ENCODE results near the gene PTPRM. TPM values are rescaled to one million over a fixed set of nuclear protein-coding genes. Genes with fewer than 3 reads are reported as not detected.

PTPRM gene
- total and polyA plus RNA-seq, 2 of the 4 experiments (the other 2 are of a cell fraction): 28.3 to 51.2 TPM

DNA sequence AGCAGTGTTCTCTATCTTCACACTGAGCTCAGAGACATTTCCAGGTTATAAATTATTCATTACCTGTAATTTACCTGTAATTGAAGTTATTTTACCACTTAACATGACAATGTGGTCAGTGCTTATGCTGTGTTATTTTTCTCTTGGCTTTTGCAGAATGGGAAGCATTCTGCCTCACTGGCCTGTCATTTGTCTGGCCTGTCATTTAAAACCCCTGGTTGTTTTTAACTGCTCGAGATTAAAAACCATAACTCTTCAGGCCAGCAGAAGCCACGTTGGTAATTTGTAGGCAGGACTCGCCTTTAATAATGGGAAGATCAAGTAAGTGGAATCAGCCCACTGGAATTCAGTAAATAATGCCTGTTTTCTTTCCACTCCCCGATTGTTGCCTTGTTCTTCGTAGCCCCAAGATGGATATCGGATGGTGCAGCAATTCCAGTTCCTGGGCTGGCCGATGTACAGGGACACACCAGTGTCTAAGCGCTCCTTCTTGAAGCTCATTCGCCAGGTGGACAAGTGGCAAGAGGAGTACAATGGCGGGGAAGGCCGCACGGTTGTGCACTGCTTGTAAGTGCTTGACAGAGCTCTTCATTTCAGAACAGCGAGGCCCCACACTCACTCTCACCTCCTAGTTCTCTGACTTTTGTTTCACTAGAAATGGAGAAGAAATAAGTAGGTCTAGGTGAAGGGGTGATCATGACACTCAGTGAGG is 819.7 kb downstream of the PTPRM start:
- H4K5ac ChIP-seq (ENCODE audit: low read depth, low read length): no peak overlapping the region
- no peak overlapping the region for H3K14ac ChIP-seq (replicated peaks; ENCODE audit: low read depth, low read length)
- 80% methylated on average over 1 of the region's 13 CpGs; no CpG with 5 or more reads in 1 of the 2 experiments for WGBS, 2 experiments (ENCODE audit: extremely low coverage in 2 of 2, insufficient read length in 1 of 2)
- no peak overlapping the region for H3K27ac ChIP-seq (ENCODE audit: insufficient read depth, low read length)
- in situ Hi-C loops (cut with MboI; ENCODE audit: low sequenced_read_pairs) (loop anchor here (25.0 kb wide), 1 partner anchor 600 kb away; no protein-coding TSS in a partner anchor), intact Hi-C loops (cut with micrococcal nuclease) (loop anchor here (5.0 kb wide), 1 partner anchor 600 kb away; no protein-coding TSS in a partner anchor), dilution Hi-C loops (cut with HindIII; ENCODE audit: low sequenced_read_pairs, unreplicated experiment) (no loop called here)
- H2AK9ac ChIP-seq (replicated peaks; ENCODE audit: low read depth, low read length, poor library complexity): no peak overlapping the region
- H2BK5ac ChIP-seq (ENCODE audit: low read depth, low read length, poor library complexity, severe bottlenecking): no peak overlapping the region
- H3K79me1 ChIP-seq (ENCODE audit: low read depth in 1 of 2, low read length in 2 of 2): no peaks in the 10 kb centered on the region
- H3K9me1 ChIP-seq (ENCODE audit: insufficient read depth, low read length): no peaks in the 10 kb centered on the region
- H4K91ac ChIP-seq (ENCODE audit: insufficient read depth, low read depth, low read length): no peak overlapping the region
- no peak overlapping the region for H2AFZ ChIP-seq (replicated peaks; ENCODE audit: low read length, poor library complexity)
- no peak overlapping the region for H2BK120ac ChIP-seq (ENCODE audit: low read depth, low read length)
- no TSS peak for BruUV-seq (replicated peaks)
- DNase-seq: no peak
- no peak overlapping the region for H2BK15ac ChIP-seq (ENCODE audit: low read depth, low read length)
- no peak overlapping the region for H3K56ac ChIP-seq (ENCODE audit: extremely low read depth, insufficient read depth, low read length)
- H3K36me3 ChIP-seq (ENCODE audit: control insufficient read depth, insufficient read depth, low read length): peaks cover 28% of the 10 kb centered on the region
- no peak overlapping the region for H3K9ac ChIP-seq (ENCODE audit: low read depth, low read length)
- H3K4me2 ChIP-seq (ENCODE audit: low read depth, low read length): no peak overlapping the region
- no peak overlapping the region for H3K4me3 ChIP-seq (ENCODE audit: insufficient read depth, low read depth, low read length)
- H3K9me3 ChIP-seq (ENCODE audit: control insufficient read depth, insufficient read depth, low read length): no peaks in the 10 kb centered on the region
- H3K4ac ChIP-seq (ENCODE audit: low read depth, low read length): no peak overlapping the region
- H3K18ac ChIP-seq (ENCODE audit: low read depth, low read length): no peak overlapping the region
- CTCF ChIA-PET: interaction anchor here (1.0 kb wide), 1 partner anchor 9 kb away, joined by 3 read pairs; no protein-coding TSS in a partner anchor
- H2AK5ac ChIP-seq (ENCODE audit: low read depth, low read length): no peak overlapping the region
- H4K20me1 ChIP-seq (ENCODE audit: insufficient read depth, low read length): peaks cover 3% of the 10 kb centered on the region; the same call in 1 of the 2 replicates
- ATAC-seq (ENCODE audit: low read depth): no peak
- H3K23ac ChIP-seq (ENCODE audit: low read depth, low read length): no peak overlapping the region
- H4K8ac ChIP-seq (ENCODE audit: low read depth in 2 of 2, low read length in 2 of 2): no peak overlapping the region
- TF ChIP-seq POLR2A (IDR thresholded peaks at IDR 0.05; ENCODE audit: low read depth, low read length) (no peak), RCOR1 (IDR thresholded peaks at IDR 0.05; ENCODE audit: insufficient replicate concordance, low read length) (no peak), MXI1 (IDR thresholded peaks at IDR 0.05; ENCODE audit: borderline replicate concordance, low read depth, low read length) (no peak), MAFK (IDR thresholded peaks at IDR 0.05; ENCODE audit: low read depth, low read length) (no peak), NFE2L2 (IDR thresholded peaks at IDR 0.05; ENCODE audit: low read depth, low read length) (no peak), RFX5 (IDR thresholded peaks at IDR 0.05; ENCODE audit: low read depth, low read length) (no peak), CHD1 (IDR thresholded peaks at IDR 0.05; ENCODE audit: low read depth, low read length) (no peak), CEBPB (IDR thresholded peaks at IDR 0.05; ENCODE audit: low read depth, low read length) (no peak), FOS (IDR thresholded peaks at IDR 0.05; ENCODE audit: low read depth, low read length) (no peak), RAD21 (IDR thresholded peaks at IDR 0.05; ENCODE audit: low read length) (no peak), SMC3 (IDR thresholded peaks at IDR 0.05; ENCODE audit: low read depth, low read length) (no peak)
- TF ChIP-seq, protein P1, sequence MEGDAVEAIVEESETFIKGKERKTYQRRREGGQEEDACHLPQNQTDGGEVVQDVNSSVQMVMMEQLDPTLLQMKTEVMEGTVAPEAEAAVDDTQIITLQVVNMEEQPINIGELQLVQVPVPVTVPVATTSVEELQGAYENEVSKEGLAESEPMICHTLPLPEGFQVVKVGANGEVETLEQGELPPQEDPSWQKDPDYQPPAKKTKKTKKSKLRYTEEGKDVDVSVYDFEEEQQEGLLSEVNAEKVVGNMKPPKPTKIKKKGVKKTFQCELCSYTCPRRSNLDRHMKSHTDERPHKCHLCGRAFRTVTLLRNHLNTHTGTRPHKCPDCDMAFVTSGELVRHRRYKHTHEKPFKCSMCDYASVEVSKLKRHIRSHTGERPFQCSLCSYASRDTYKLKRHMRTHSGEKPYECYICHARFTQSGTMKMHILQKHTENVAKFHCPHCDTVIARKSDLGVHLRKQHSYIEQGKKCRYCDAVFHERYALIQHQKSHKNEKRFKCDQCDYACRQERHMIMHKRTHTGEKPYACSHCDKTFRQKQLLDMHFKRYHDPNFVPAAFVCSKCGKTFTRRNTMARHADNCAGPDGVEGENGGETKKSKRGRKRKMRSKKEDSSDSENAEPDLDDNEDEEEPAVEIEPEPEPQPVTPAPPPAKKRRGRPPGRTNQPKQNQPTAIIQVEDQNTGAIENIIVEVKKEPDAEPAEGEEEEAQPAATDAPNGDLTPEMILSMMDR (conservative IDR thresholded peaks at IDR 0.05; ENCODE audit: low read depth, low read length): no peak
- TF ChIP-seq, protein P2, sequence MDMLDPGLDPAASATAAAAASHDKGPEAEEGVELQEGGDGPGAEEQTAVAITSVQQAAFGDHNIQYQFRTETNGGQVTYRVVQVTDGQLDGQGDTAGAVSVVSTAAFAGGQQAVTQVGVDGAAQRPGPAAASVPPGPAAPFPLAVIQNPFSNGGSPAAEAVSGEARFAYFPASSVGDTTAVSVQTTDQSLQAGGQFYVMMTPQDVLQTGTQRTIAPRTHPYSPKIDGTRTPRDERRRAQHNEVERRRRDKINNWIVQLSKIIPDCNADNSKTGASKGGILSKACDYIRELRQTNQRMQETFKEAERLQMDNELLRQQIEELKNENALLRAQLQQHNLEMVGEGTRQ (IDR thresholded peaks at IDR 0.05; ENCODE audit: low read depth, low read length): no peak
- TF ChIP-seq, protein P3, sequence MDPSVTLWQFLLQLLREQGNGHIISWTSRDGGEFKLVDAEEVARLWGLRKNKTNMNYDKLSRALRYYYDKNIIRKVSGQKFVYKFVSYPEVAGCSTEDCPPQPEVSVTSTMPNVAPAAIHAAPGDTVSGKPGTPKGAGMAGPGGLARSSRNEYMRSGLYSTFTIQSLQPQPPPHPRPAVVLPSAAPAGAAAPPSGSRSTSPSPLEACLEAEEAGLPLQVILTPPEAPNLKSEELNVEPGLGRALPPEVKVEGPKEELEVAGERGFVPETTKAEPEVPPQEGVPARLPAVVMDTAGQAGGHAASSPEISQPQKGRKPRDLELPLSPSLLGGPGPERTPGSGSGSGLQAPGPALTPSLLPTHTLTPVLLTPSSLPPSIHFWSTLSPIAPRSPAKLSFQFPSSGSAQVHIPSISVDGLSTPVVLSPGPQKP (IDR thresholded peaks at IDR 0.05; ENCODE audit: borderline replicate concordance, low read depth, low read length): no peak
- POLR2A ChIA-PET (ENCODE audit: unreplicated experiment): no interaction called here
- peaks cover 2% of the 10 kb centered on the region; the same call in 1 of the 2 replicates for H3K4me1 ChIP-seq (ENCODE audit: control insufficient read depth, insufficient read depth, low read length)
- H3K27me3 ChIP-seq (ENCODE audit: control insufficient read depth, insufficient read depth, low read length): no peaks in the 10 kb centered on the region
- H2BK20ac ChIP-seq (ENCODE audit: low read depth, low read length): no peak overlapping the region
